ENCODE results near the gene ASPSCR1. TPM values are rescaled to one million over a fixed set of nuclear protein-coding genes. Genes with fewer than 3 reads are reported as not detected.
"Not testable (repeated sequence)": the region's sequence is repeated elsewhere in the genome, so short reads cannot be mapped to it uniquely, and the experiment has no call there.

ASPSCR1 gene
- total RNA-seq, 2 experiments from 2014 or later: 77.8 to 89.1 TPM

GRCh38 chr17:82037092-82037888, 59.9 kb downstream of the ASPSCR1 start, which contains the start of gene DCXR:
Gene DCXR (minus strand): TSS chr17:82037697. CDS start chr17:82037682, 15 bp downstream.
- H3K4me1 ChIP-seq (ENCODE audit: insufficient read depth, low read length, poor library complexity, severe bottlenecking): peaks cover 19% of the 10 kb centered on the region
- H3K9me3 ChIP-seq (ENCODE audit: low read length): no peaks in the 10 kb centered on the region
- DNase-seq (ENCODE audit: low spot score): peak; percentile 99
- TF ChIP-seq EZH2phosphoT487 (IDR thresholded peaks at IDR 0.05; ENCODE audit: borderline replicate concordance, low read depth, low read length): no peak
- TF ChIP-seq, protein P1, sequence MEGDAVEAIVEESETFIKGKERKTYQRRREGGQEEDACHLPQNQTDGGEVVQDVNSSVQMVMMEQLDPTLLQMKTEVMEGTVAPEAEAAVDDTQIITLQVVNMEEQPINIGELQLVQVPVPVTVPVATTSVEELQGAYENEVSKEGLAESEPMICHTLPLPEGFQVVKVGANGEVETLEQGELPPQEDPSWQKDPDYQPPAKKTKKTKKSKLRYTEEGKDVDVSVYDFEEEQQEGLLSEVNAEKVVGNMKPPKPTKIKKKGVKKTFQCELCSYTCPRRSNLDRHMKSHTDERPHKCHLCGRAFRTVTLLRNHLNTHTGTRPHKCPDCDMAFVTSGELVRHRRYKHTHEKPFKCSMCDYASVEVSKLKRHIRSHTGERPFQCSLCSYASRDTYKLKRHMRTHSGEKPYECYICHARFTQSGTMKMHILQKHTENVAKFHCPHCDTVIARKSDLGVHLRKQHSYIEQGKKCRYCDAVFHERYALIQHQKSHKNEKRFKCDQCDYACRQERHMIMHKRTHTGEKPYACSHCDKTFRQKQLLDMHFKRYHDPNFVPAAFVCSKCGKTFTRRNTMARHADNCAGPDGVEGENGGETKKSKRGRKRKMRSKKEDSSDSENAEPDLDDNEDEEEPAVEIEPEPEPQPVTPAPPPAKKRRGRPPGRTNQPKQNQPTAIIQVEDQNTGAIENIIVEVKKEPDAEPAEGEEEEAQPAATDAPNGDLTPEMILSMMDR (conservative IDR thresholded peaks at IDR 0.05; ENCODE audit: low read length): peak; percentile 91
- H3K9me2 ChIP-seq (ENCODE audit: insufficient read depth, low read length): no peaks in the 10 kb centered on the region
- no peaks in the 10 kb centered on the region for H3K36me3 ChIP-seq (ENCODE audit: insufficient read depth, low read length)
- BruUV-seq (replicated peaks): no TSS peak
- H2AFZ ChIP-seq (ENCODE audit: low read length): peak within 1 kb of the TSS; percentile 92
- no peaks in the 10 kb centered on the region for H3K79me2 ChIP-seq (ENCODE audit: insufficient read depth, low read depth, low read length)
- CTCF ChIA-PET (ENCODE audit: unreplicated experiment): interaction anchor here (0.7 to 1.1 kb wide), 9 partner anchors 12 to 436 kb away, joined by 3 to 19 read pairs (median 4); partner anchors contain the start of genes CENPX and LRRC45
- 0 out of 2 replicates have a peak, but pooled peaks cover 5% of the 10 kb centered on the region for H4K20me1 ChIP-seq (ENCODE audit: insufficient read depth, low read length)
- peak within 1 kb of the TSS; percentile 72 for H3K4me3 ChIP-seq (ENCODE audit: low read depth, low read length, poor library complexity, severe bottlenecking)
- peak within 1 kb of the TSS; percentile 70 for H3K27ac ChIP-seq (ENCODE audit: low read depth, low read length, poor library complexity, severe bottlenecking)
- POLR2A ChIA-PET: interaction anchor here (0.6 to 1.5 kb wide), 15 partner anchors 10 to 164 kb away, joined by 3 to 9 read pairs (median 4); partner anchors contain the start of genes CENPX, LRRC45 and MAFG
- peak within 1 kb of the TSS; percentile 92 for H3K4me2 ChIP-seq (ENCODE audit: low read length)
- intact Hi-C loops (cut with micrococcal nuclease; ENCODE audit: unreplicated experiment): loop anchor here (1.0 to 5.0 kb wide), 4 partner anchors 14 to 165 kb away; partner anchors contain the start of genes ARHGDIA, FASN, GPS1 and LRRC45

GRCh38 chr17:82037889-82038195, 60.4 kb downstream of the ASPSCR1 start:
- Histone ChIP-seq H3K79me2 (ENCODE audit: insufficient read depth, low read depth, low read length) (no peaks in the 10 kb centered on the region), H3K9me2 (ENCODE audit: insufficient read depth, low read length) (no peaks in the 10 kb centered on the region), H3K36me3 (ENCODE audit: insufficient read depth, low read length) (no peaks in the 10 kb centered on the region), H3K4me3 (ENCODE audit: low read depth, low read length, poor library complexity, severe bottlenecking) (peak overlapping the region; percentile 72), H4K20me1 (ENCODE audit: insufficient read depth, low read length) (0 out of 2 replicates have a peak, but pooled peaks cover 5% of the 10 kb centered on the region), H3K4me1 (ENCODE audit: insufficient read depth, low read length, poor library complexity, severe bottlenecking) (peaks cover 19% of the 10 kb centered on the region), H2AFZ (ENCODE audit: low read length) (peak overlapping the region; percentile 92), H3K9me3 (ENCODE audit: low read length) (no peaks in the 10 kb centered on the region), H3K4me2 (ENCODE audit: low read length) (peak overlapping the region; percentile 92), H3K27ac (ENCODE audit: low read depth, low read length, poor library complexity, severe bottlenecking) (peak overlapping the region; percentile 70)
- POLR2A ChIA-PET: interaction anchor here (0.6 to 1.5 kb wide), 14 partner anchors 12 to 372 kb away, joined by 3 to 9 read pairs (median 4); partner anchors contain the start of genes CENPX, LRRC45 and MAFG
- no peak for TF ChIP-seq EZH2phosphoT487 (IDR thresholded peaks at IDR 0.05; ENCODE audit: borderline replicate concordance, low read depth, low read length)
- TF ChIP-seq, protein P1 (conservative IDR thresholded peaks at IDR 0.05; ENCODE audit: low read length): no peak
- intact Hi-C loops (cut with micrococcal nuclease; ENCODE audit: unreplicated experiment): loop anchor here (1.0 to 5.0 kb wide), 4 partner anchors 13 to 166 kb away; partner anchors contain the start of genes ARHGDIA, FASN, GPS1 and LRRC45
- CTCF ChIA-PET (ENCODE audit: unreplicated experiment): interaction anchor here (0.7 to 1.1 kb wide), 9 partner anchors 12 to 437 kb away, joined by 3 to 19 read pairs (median 4); partner anchors contain the start of genes CENPX and LRRC45
- DNase-seq (ENCODE audit: low spot score): no peak
- no TSS peak for BruUV-seq (replicated peaks)

GRCh38 chr17:82038796-82039409, 61.5 kb downstream of the ASPSCR1 start:
- H3K9me2 ChIP-seq (ENCODE audit: insufficient read depth, low read length); H4K20me1 ChIP-seq (ENCODE audit: insufficient read depth, low read length); H3K27ac ChIP-seq (ENCODE audit: low read depth, low read length, poor library complexity, severe bottlenecking); H3K4me3 ChIP-seq (ENCODE audit: low read depth, low read length, poor library complexity, severe bottlenecking); BruUV-seq (replicated peaks); H3K79me2 ChIP-seq (ENCODE audit: insufficient read depth, low read depth, low read length); H2AFZ ChIP-seq (ENCODE audit: low read length); H3K36me3 ChIP-seq (ENCODE audit: insufficient read depth, low read length); H3K4me2 ChIP-seq (ENCODE audit: low read length); H3K9me3 ChIP-seq (ENCODE audit: low read length); CTCF ChIA-PET (ENCODE audit: unreplicated experiment): not testable (repeated sequence)
- intact Hi-C loops (cut with micrococcal nuclease; ENCODE audit: unreplicated experiment): loop anchor here (5.0 kb wide), 1 partner anchor 167 kb away; the partner anchor contains the start of gene ARHGDIA
- DNase-seq (ENCODE audit: low spot score): peak; percentile 41
- POLR2A ChIA-PET: interaction anchor here (1.1 to 1.5 kb wide), 2 partner anchors 11 to 27 kb away, joined by 3 read pairs; no protein-coding TSS in a partner anchor
- H3K4me1 ChIP-seq (ENCODE audit: insufficient read depth, low read length, poor library complexity, severe bottlenecking): peaks cover 19% of the 10 kb centered on the region
